Anterior cingulate cortex (tissue), 58 donors: Measurements from ENCODE around the gene CCDC141.
A peak's percentile ranks its signal among the peaks of the same experiment; 100 is the strongest.

ENCODE experiments used
- DNase-seq, 58 donors: peaks; one replicate each; lab custom pipeline; 2025; lab: John Stamatoyannopoulos, UW

The CCDC141 gene

DNA sequence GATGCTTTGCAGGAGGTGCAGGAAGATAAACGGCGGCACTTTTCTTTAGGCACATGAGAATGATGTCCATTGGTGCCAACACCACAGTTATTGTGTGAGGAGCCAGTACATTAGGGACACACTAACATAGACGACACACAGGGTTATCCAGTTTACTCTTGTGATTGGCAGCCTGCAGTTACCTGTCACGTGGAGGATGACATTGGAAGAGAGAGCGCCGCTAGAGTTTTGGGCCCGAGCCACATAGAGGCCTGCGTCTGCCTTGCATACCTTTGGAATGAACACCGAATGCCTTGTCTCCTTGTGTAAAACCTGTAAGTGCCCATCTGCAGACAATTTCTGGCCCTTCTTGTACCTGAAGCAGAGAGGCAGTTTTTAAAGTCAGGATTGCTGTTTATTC is 215.9 kb downstream of the CCDC141 start:
- no peak for DNase-seq

DNA sequence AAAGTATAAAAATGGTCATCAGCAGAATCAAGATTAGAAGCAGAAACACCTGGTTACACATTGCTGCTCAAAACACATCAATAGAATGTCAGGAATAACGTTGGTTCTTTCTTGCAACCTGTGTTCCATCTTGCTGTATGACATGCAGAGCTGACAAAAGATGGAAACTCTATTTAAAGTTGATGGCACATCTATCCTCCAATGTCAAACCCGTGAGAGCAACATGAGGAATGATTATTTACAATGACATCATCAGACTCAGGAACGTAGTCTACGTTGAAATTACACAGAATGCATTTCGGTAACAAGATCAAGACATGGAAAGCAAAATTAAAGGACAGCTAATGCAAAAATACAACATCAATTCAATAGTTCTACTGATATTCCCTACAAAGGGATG is 216.6 kb downstream of the CCDC141 start:
- no peak for DNase-seq

DNA sequence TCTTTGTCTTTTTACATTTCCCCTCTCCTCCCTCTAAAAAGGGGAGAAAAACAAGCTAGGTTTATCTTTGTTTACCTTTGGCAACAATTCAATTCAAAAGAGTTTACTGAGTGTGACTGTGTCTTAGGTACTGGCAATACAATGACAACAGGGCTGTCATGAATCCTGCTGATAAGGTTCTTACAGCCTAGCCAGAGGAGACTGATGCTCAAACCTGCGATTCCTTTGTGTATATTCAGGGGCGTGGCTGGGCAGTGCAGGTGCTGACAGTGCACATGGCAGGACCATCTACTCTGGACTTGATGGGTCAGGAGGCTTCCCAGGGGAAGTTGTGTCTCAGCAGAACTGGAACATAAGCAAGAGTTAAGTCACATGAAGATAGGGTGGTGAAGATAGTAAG is 219.5 kb downstream of the CCDC141 start:
- DNase-seq, result no peak

DNA sequence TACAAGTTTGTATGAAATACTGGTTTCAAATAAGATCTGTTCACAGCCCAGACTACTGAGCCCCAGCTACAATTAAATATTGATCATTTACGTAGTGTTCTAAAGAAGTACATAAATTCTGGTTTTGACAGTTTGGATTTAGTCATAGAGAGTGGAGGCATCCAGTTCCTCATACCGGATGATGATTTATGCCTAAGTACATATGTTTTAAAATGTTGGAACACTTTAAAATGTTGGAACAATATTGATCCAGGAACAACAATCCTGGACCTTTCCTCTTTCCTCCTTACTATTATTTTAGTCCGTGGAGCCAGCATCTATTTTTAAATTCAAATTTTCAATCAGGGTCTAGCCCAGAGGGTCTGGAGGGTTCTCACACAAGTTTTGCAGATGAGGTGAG is 220.0 kb downstream of the CCDC141 start:
- DNase-seq, result no peak

DNA sequence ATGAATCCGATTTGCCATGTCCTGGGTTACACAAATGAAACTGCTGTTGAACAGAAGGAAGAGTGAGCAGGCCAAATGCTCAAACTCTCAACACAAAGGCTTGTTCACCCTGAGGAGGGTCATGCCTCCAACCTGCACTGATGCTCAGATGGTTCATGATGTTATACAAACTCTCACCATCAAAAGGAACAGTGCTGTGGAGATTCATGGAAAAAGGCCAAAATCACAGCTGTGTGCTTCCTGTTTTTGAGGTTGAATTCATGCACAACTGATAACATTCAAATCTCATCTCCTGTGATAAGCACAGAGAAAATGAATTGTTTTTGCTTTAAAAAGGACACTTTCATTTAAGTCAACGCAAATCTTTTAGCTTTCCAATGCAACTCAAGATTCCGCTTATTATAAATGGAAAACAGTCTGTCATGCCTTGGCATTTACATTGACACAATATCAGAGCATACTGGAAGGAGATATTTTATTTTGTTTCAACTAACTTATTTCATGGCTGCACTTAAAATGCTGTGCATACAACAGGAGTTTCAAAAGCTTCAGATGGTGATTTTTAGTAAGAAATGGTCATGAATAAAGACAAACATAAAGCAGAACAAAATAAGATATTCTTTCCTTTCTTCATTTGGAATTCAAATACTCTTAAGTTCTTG is 220.5 kb downstream of the CCDC141 start:
- peak in 1 of 58 donors; percentile 4 for DNase-seq

DNA sequence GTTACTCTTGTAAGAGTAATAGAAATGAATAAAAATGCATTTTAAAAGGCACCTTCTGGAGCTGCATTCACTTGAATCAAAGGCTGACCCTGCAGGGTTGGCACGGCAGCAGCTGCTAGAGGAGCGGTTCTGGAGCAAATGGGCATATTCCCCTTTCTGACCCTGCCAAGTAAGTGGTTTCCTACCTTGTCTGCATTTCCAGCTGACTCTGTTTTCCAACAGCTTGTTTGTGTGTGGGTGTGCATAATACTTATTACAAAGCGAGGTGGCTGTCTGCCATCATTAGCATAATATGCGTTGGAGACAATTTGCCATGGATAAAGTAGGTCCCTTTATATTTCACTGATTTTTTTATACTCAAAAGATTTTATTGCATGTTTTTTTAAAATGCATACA is 221.5 kb downstream of the CCDC141 start:
- DNase-seq, result no peak

DNA sequence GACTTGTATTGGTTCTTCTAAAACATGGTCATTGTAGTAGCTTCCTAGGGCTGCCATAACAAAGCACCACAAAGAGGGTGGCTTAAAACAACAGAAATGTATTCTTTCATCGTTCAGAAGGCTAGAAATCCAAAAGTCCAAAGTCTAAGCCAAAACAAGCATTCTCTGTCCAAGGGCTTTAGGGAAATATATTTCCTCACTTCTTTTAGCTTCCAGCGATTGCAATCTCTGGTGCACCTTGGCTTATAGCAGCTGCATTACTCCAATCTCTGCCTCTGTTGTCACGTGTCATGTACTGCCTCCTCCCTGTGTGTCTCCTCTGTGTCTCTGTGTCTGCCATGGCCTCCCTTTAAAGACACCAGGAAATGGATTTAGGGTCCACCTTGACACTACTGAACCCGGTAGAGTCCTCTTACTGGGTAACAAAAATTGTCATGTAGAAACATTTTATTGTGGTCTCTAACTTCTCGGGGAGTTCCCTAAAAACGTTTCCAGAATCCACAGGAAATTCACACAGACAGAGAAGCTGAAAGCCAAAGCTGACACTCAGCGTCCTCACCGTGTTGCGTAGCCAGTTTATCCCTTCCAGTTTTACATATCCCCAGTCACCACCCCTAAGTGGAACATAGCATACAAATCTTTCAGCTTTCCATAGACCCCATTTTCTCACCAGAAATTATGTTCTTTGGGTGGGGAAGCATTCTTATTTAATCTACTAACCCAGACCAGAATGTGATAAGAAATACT is 222.0 kb downstream of the CCDC141 start:
- no peak for DNase-seq

DNA sequence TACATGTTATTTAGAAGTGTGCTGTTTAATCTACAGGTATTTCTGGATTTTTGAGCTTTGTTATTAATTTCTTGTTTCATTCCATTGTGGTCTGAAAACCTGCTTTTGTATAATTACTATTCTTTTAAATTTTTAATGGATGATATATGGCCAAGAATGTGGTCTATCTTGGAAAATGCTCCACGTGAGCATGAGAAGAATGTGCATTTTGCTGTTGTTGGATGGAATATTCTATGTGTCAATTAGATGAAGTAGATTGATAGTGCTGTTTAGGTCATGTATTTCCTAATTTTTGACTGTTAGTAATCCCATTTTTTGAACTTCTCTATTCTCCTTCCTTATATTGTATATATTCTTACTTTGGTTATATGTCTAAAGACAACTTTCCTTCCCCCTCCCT is 222.8 kb downstream of the CCDC141 start:
- DNase-seq, result no peak

DNA sequence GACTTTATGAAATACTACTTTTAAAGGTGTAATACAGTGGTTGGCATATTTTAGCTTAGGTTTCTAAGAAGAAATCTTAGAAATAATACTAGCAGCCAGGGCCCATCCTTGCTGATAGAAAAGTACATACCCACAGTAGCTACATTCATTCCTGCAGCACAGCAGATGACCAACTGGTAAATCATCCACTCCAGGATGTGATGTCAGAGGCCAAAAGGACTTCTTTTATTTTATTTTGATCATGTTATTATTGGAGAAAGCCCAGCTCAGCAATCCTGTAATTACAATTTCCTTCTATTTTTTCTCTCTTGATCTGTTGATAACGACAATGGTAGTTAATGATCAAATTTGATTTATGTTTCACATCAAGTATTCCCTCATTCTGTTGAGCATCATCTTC is 224.8 kb downstream of the CCDC141 start:
- no peak for DNase-seq

DNA sequence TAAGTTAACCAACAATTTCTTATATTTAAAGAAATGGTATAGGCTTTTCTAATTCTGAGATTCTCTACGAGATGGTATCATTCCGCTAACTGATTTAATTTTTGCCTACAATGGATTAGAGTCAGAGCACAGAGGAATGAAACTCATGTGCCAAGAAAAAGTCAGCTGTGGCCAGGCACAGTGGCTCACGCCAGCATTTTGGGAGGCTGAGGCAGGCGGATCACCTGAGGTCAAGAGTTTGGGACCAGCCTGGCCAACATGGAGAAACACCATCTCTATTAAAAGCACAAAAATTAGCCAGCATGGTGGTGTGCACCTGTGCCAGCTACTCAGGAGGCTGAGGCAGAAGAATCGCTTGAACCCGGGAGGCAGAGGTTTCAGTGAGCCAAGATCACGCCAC is 225.8 kb downstream of the CCDC141 start:
- no peak for DNase-seq

DNA sequence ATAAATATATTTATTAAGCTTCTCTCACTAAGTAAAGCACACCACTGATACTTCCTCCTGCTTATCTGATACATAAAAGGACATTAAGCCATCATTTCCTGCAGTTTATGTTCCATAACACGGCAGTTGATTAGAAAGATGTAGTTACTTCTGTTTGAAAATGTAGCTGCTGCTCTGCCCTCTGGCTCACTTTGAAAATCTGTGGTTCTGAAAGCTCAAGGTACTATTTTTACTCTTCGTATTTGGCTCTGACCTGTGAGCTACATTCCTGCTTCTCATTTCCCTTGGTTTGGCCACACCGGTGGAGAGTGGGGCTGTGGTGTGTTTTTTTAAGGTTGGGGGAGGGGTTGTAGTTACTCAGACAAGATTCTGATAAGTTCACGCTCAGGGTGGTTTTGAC is 229.9 kb downstream of the CCDC141 start:
- no peak for DNase-seq

DNA sequence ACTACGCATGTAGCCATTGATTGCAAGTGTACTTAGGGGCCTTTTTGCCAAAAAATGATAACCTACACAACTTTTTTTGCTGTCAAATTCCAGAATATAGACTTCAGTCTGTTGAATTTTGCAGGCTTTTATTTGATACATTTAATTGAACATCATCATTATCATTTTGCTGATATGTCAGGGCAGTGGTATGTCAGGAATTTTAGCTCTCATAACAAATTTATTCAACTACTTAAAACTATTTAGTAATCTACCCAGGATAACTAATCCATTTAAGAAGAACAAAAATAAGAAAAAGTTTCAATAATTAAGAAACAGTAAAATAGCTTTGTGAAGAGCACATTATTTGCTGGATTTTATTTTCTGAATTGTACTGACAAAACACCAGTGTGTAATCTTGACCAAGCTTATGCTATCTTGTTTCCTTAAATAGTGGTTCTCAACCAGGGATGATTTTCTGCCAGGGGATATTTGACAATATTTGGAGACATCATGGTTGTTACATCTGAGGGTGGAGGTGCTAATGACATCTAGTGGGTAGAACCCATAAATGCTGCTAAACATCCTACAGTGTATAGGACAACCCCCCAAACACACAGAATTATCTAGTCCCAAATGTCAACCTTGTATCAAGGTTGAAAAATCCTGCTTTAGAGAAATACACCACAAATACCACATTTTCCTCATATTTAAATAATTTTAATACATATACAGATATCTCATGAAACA is 230.6 kb downstream of the CCDC141 start:
- no peak for DNase-seq

DNA sequence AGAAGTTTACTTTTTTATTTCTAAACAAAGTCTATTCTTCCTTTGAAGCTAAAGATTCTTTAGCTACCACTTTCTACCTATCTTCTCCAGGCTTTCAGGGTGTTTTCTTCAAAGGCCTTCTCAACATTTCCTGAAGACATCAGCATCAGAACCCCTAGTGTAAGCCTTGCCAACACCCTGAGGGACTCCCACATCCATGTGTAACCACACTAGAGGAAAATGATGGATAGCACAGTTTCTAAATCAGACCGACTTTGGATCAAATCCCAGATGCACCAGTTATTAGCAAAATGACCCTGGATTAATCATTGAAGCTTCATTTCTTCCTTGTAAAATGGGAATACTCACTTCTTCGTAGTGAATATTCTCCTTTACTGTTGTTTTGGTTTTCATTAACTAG is 238.0 kb downstream of the CCDC141 start:
- no peak for DNase-seq

DNA sequence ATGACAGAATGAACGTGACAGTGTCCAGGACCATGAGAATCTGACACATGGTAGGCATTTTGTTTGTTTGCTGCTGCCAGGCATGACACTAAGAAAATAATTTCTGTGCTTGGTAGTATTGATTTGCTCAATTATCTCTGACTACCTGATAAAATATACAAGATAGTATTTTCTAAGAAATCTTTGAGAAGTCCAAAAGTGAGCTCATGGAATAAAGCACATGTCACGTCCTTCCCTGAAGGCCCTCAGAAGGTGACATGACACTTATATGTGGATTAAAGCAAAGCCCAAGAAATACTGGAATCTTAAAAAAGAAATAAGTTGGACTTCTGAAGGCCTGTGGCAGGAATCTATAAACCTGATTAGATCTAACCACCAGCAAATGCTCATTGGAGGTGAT is 238.9 kb downstream of the CCDC141 start:
- DNase-seq, result no peak

DNA sequence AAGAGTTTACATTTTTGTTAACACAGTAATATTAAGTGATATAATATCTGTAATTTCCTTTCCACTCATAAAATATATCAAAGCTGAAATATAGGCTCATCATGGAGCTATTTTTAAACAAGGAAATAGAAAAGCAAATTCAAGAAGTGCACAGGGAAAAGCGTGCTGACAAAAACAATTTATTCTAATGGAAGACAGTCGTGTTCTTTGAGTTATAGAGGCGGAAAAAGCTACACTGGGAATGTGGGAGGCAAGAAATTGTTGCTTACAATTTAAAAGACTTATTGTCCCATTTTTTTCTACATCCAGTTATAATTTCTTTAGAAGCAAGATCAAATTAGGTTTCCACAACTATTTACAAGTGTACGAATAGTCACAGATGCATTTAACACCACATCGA is 239.5 kb downstream of the CCDC141 start:
- DNase-seq, result no peak

DNA sequence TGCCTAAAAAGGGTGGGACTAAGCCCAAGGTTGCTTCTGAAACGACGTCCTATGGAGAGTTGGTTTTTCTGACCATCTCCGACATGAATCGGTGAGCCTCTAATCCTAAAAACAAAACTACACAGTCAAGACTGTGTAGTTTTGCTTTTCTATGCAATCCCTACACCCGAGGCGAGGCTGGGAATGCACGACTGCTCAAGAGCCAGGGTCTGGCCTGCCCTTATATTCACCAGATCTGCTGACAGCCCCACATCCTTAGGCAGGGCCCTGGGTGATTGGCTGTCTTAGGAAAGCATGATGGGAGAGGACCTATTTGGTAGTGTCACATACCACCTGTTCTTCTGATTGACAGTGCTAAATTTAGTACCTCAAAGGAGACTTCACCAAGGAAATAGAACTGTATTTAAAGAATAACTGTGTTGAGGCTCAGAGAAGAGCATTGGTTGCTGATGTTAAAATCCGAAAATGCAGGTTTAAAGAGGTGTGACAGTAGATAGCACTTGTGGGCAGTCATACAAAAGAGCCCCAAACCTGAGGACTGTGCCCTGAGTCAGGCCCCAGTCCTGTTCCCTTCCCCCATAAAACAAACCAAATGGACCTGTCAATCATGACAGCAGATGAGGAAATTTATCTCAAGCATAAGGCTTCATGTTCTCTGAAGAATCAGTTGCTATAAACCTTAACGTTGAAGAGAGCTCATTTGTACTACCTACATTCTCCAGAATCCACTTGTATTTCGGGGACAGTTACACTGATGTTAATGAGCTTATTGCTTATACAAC is 242.5 kb downstream of the CCDC141 start, which contains the start of gene TTN:
TSS of gene TTN (minus strand) at position 197 of the 782 bp plus-strand sequence. CDS start 2,781 bp downstream, outside the sequence.
- DNase-seq, result no peak

DNA sequence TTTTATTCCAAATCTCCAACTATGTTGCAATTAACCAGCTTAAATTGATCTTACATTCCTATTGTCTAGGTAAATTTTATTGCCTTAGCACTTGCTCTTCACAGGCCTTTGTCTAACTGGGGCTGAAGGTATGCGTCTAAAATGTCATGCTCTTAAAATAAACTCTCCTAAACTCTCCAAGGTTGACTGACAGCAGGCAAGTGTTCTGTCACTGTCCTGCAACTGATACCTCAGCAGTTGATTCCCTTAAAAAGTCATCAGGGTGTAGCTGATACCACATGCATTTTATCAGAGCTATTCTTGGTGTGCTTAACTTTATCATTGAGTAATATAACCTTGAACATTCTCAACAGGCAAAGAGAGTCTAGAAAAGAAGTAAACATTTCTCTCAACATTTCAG is 243.4 kb downstream of the CCDC141 start:
- DNase-seq, result no peak

DNA sequence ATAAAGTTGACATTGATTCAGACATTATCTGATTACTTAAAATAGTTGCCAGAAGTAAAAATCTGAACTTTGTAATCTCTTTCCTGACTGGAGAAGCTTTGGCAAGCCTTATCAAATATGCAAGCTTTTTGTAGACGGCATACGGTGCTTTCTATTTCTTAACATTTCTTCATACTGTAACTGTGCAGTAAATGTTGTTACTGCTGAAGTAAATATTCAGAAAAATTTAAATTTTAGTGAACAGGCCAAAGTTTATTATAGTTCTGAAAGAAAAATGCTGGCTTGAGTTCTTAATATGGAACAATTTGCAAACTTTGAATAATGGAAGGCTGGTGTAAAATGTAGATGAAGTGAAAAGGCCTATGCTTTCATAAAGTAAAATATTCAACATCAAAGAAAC is 244.5 kb downstream of the CCDC141 start:
- no peak for DNase-seq

DNA sequence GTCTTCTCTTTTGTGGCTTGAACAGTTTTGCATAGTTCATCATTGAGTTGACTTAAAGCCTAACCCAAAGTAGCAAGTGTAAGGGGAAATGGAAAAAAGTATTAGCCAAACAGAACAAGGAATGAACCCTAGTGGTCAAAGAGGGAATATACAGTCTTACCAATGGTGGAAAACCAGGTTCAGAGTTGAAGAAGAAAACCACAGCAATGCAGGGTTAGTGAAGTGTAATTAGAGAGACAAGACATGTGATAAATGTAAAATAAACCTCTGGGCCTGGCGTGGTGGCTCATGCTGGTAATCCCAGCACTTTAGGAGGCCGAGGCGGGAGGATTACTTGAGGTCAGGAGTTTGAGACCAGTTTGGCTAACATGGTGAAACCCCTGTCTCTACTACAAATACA is 245.1 kb downstream of the CCDC141 start:
- no peak for DNase-seq

DNA sequence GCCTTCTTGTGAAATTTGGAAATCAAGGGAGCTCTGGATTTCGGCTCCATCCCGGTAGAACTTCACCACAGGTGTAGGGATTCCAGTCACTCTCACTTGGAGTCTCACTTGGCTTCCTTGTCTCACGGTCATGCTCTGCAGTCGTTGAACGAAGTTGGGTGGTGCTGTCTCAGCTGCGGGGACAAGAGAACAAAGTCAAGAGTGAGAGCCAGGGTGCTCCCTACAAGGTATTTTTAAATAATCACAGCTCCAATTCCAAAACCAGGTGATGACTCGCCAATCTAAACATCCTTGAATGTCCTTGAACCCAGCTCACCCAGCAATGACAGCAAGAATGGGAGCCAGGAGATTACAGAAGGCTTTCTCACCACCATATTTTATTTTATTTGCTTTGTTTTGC is 249.4 kb downstream of the CCDC141 start:
- no peak for DNase-seq

DNA sequence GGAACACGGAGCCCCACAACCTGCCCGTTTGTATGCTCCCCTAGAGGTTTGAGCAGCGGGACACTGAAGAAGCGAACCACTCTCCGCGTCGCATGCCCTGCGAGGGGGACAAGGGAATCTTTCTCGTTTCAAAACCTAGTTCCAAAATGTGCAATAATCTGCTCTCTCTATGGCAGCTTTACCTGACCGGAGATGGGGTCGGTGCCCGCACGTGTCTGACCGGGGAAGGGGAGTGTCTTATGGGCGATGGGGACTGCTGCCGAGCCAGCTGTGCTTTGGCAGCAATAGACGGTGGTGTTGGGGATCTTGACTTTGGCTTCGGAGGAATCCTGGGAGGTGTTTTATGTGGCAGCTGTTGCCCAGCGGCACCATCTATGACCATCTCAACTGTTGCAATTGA is 250.6 kb downstream of the CCDC141 start:
- DNase-seq, result no peak
